ENCODE measurements around the gene IWS1.

Gene IWS1

DNA sequence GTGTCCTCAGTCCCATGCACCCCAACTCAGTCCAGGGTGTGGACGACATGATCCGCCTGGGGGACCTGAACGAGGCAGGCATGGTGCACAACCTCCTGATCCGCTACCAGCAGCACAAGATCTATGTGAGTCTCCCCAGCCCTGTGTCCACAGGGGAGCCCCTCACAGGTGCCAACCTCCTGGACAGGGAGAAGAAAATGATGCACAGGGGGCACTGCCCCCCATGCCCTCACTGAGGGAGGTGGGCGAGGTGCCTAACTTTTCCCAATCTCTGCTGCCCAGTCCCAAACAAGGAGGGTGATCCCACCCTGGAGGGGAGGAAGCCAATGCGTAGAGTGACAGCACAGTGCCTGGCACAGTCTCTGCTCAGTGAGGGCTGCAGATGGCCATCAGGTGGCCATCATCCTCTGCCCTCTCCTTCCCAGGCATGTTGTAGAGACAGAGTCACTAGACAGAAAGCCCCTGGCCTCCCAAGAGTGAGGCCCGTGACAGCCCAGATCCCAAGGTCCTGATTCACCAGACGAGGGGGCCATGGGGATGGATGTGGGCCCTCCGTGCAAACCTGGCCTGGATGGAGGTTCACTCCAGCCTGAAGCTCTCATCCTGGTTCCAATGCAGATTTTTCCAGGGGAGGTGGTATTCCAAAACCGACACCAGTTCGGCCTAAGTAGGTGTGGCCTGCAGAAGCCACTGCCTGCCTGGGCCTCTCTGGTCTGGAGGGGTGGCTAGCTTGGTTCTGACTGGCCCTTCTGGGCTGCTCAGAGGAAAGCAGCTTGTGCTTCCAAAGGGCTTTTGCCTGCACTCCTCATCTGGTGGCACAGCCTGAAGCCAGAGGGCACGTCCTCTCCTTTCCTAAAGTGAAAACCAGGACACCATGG, 39.2 kb upstream of the IWS1 start:
- Mint-ChIP-seq H3K27ac (no peak overlapping the region), H3K4me1 (peaks cover 13% of the 10 kb centered on the region), H3K36me3 (ENCODE audit: low read depth) (no peaks in the 10 kb centered on the region), H3K4me3 (no peak overlapping the region), H3K9me3 (no peaks in the 10 kb centered on the region), H3K27me3 (no peaks in the 10 kb centered on the region)
- DNase-seq, result no peak
- ATAC-seq, result no peak

DNA sequence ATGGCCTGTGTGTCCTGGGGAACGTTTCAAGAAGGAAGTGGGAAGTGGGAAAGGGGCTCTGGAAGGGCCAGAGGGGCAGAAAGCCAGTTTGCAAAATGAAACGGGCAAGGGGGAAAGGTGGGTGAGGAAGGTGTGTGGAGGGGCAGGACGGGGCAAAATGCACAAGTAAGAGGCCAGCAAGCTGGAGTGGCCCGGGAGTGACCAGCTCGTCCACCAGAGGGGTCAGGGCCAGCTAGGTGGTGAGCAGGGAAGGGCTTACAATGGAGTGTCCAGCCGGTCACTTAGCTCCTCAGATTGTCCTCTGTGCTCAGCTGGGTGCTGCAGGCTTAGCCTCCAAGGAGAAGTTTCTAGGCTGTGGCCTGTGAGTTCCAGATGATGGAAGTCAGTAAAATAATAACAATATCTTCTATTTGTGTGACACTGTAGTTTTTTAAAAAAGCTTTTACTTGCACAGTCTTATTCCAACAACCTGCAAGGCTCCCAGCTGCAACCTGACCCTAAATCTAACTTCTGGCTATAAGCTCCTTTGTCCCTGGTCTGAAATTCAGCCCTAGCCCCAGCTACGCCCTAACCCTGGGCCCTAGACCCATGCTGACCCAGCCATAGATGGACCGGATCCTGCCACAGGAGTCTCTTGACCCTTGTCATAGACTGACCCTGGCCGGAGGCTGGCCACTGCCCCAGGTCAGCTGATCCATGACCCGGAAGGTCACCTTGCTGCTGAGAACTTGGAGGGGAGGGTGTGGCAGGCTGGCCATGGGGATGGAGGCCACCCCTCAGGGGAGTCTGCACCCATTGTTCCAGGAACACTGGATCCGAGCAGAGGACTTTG, 38.4 kb upstream of the IWS1 start:
- Mint-ChIP-seq H3K27me3 (no peaks in the 10 kb centered on the region), H3K4me1 (peaks cover 13% of the 10 kb centered on the region), H3K4me3 (no peak overlapping the region), H3K27ac (no peak overlapping the region), H3K9me3 (no peaks in the 10 kb centered on the region), H3K36me3 (ENCODE audit: low read depth) (no peaks in the 10 kb centered on the region)
- no peak for ATAC-seq
- no peak for DNase-seq

DNA sequence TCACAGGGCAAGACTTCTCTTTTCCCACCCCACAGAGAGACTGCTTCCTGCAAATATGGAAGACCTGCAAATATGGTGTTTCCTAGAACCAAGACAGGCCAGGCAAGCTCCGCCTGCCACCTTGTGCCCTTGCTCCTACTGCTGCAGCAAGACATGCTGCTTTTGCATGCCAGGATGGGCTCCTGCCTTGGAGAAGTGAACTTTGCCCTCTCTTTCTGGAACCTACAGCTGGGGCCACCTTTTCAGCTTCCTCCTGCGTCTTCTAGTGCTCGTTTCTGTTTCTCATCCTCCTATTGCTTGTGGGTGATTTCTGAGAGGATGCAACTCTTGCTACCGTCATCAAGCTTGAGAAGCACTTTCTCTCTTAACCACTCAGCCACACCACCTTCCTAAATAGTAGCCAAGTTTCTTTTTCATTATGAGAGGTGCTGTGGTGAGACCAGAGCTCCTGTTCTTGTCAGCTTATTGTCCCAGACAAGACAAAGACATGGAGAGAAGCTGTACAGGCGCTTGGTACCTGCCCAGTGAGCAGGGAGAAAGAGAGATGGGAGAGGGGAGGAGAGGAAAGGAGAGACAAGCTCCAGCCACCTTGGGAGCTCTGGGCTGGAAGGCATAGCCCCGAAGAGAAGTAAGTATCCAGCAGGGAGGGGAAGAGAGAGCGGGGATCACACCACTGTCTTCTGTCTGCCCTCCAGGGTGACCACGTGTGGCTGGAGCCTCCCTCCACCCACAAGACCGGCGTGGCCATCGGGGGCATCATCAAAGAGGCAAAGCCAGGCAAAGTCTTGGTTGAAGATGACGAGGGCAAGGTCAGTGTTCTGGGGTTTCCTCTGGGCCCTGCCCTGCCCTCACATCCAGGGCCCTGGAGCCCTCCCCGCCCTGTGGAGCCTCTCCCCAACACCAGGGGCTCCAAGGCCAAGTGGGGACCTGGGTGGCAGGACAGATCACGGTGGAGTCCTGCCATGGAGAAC, 37.5 kb upstream of the IWS1 start:
- Mint-ChIP-seq H3K4me3 (no peak overlapping the region), H3K4me1 (peaks cover 13% of the 10 kb centered on the region), H3K36me3 (ENCODE audit: low read depth) (no peaks in the 10 kb centered on the region), H3K27me3 (peaks cover under 1% of the 10 kb centered on the region), H3K9me3 (no peaks in the 10 kb centered on the region), H3K27ac (no peak overlapping the region)
- ATAC-seq (peak; percentile 70), DNase-seq (no peak)

DNA sequence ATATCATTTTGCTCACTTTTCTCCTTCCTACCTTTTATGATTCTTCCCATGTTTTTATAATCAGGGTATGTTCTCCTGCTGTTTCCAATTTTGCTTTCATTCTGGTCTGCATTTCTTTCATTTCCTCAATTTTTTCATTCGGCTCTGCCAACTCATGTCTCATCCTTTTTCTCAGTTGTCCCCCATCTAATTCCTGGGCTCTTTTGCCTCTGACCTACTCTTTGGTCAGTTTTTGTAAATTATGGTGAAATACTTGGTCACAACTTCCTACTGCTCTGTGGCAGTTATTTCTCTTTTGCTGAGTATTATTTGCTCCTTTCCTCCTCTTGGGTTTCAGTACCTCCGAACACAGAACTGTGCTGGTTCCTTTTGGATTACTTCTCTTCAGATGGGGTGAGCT, 36.6 kb upstream of the IWS1 start:
- DNase-seq (no peak), ATAC-seq (no peak)
- no peaks in the 10 kb centered on the region for H3K36me3 Mint-ChIP-seq (ENCODE audit: low read depth)
- H3K4me3 Mint-ChIP-seq, result no peak overlapping the region
- peaks cover 5% of the 10 kb centered on the region for H3K27me3 Mint-ChIP-seq
- peaks cover 13% of the 10 kb centered on the region for H3K4me1 Mint-ChIP-seq
- peaks cover 2% of the 10 kb centered on the region for H3K9me3 Mint-ChIP-seq
- no peak overlapping the region for H3K27ac Mint-ChIP-seq

DNA sequence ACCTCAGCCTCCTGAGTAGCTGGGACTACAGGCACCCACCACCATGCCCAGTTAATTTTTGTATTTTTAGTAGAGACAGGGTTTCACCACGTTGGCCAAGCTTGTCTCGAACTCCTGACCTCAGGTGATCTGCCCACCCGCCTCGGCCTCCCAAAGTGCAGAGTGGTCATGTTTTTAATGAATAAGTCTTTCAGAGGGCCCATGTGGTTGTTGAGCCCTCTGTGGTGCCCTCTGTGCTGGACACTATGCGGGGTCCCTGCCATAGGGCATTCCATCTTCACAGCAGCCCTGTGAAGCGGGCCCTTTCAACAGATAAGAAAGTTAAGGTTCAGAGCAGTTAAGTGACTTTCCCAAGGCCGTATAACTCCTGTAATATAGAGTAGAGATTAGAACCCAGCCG, 35.1 kb upstream of the IWS1 start:
- H3K36me3 Mint-ChIP-seq (ENCODE audit: low read depth), result no peaks in the 10 kb centered on the region
- H3K4me3 Mint-ChIP-seq, result no peak overlapping the region
- H3K27ac Mint-ChIP-seq, result no peak overlapping the region
- peaks cover 18% of the 10 kb centered on the region for H3K9me3 Mint-ChIP-seq
- ATAC-seq (no peak), DNase-seq (no peak)
- peaks cover 13% of the 10 kb centered on the region for H3K4me1 Mint-ChIP-seq
- peaks cover 18% of the 10 kb centered on the region for H3K27me3 Mint-ChIP-seq

DNA sequence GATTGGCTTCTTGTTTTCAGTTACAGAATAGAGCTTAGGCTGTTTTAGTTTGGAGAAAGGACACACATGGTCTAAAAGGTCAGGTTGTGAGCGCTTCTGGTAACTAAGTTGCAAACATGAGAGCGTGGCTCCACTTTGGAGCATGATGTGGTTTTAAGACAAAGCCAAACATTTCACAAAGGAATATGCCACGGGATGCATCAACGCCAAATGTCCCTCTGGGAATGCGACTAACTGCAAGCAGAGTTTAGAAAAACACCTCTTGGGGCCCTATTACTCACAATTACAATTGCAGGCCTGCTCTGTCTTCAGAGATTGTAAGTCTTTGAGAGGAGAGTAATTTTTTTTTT, 34.6 kb upstream of the IWS1 start:
- peaks cover 23% of the 10 kb centered on the region for H3K27me3 Mint-ChIP-seq
- H3K36me3 Mint-ChIP-seq (ENCODE audit: low read depth), result no peaks in the 10 kb centered on the region
- H3K4me3 Mint-ChIP-seq, result no peak overlapping the region
- ATAC-seq (no peak), DNase-seq (no peak)
- H3K27ac Mint-ChIP-seq, result no peak overlapping the region
- peaks cover 13% of the 10 kb centered on the region for H3K4me1 Mint-ChIP-seq
- H3K9me3 Mint-ChIP-seq, result peaks cover 19% of the 10 kb centered on the region

DNA sequence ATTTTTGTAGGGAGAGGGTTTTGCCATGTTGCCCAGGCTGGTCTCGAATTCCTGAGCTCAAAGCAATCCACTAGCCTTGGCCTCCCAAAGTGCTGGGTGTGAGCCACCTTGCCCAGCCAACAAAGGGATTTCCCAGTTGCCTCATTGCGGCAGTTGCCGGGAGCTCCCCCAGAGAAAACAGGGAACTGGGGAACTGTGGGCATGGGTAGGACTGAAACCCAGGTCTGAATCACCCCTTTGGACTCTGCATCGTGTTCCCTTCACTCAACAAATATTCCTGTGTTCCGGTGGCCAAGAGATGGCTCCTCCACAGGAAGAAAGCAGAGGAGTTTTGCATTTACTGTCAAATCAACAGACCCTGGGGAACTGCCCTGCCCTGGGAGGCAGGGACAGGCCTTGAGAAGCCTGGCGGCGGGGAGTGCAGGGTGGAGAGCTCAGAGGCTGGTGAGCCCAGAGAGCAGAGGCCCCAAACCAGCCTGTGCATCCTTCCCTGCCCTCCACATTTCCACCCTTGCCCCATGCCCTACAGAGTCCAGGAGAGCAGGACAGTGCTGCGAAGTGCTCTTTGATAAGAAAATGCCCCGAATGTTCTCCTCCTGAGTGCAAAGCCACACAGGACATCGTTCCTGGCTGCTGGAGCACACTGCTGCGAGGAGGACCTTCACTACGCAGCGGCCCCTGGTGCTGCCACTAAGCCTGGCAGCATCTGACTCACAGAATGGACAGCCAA, 34.1 kb upstream of the IWS1 start:
- Mint-ChIP-seq H3K4me1 (peaks cover 13% of the 10 kb centered on the region), H3K9me3 (peaks cover 19% of the 10 kb centered on the region), H3K4me3 (no peak overlapping the region), H3K27me3 (peaks cover 26% of the 10 kb centered on the region), H3K27ac (no peak overlapping the region), H3K36me3 (ENCODE audit: low read depth) (no peaks in the 10 kb centered on the region)
- DNase-seq, result no peak
- no peak for ATAC-seq

DNA sequence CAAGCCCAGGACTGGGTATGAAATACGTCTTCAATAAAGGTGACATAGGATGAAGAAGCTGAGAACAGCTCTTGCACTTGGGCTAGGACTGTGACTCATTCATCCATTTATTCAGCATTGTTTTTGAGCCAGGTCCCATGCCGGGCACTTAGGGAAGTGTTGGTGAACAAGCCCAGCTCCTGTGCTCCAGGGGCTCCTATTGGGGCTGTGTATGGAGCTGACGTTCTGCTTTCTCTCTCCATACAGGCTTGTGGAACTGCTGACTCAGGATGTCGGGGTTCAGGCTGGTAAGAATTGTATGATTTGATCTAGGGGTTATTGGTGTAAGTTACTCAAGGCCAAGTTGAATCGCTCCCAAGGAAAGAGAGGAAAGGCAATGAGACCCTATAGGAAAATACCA, 33.2 kb upstream of the IWS1 start:
- peaks cover 29% of the 10 kb centered on the region for H3K27me3 Mint-ChIP-seq
- H3K4me1 Mint-ChIP-seq, result peaks cover 13% of the 10 kb centered on the region
- H3K36me3 Mint-ChIP-seq (ENCODE audit: low read depth), result no peaks in the 10 kb centered on the region
- no peak overlapping the region for H3K4me3 Mint-ChIP-seq
- ATAC-seq (no peak), DNase-seq (no peak)
- peaks cover 19% of the 10 kb centered on the region for H3K9me3 Mint-ChIP-seq
- no peak overlapping the region for H3K27ac Mint-ChIP-seq

DNA sequence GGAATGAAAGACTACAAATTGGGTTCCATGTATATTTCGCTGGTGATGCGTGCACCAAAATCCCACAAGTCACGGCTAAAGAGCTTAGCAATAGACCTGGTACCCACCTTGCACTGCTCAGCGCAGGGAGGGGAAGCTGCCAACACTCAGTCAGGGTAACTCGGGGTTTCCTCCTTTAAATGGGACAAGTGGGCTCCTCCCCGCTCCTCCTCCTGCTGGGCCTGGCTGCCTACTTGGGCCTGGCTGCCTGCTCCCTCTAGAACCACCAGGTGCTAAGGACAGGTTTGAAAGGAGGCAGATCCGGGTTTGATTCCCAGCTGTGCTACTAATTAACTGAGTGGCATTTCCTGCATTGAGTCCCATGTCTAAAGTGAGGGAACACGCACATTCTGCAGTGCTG, 32.6 kb upstream of the IWS1 start:
- DNase-seq (no peak), ATAC-seq (no peak)
- Mint-ChIP-seq H3K9me3 (peaks cover 19% of the 10 kb centered on the region), H3K36me3 (ENCODE audit: low read depth) (no peaks in the 10 kb centered on the region), H3K27ac (no peak overlapping the region), H3K27me3 (peaks cover 29% of the 10 kb centered on the region), H3K4me3 (no peak overlapping the region), H3K4me1 (peaks cover 10% of the 10 kb centered on the region)

DNA sequence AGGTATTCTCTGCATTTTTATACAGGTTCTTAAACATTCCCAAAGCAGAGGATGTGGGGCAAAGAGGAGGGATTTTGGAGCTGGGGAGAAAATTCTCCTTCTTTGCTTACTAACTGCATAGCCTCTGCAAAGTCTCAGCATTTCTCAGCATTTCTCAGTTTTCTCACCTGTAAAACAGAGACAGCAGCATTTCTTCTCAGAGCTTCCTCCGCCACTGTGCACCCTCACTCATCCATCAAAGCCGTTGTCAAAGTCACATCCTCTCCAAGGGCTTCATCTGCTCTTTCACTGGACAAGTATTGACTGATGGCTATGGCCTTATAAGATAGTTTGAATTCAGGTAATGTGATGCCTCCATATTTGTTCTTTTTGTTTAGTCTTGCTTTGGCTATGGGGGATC, 26.6 kb upstream of the IWS1 start:
- peaks cover 16% of the 10 kb centered on the region for H3K9me3 Mint-ChIP-seq
- DNase-seq (no peak), ATAC-seq (no peak)
- no peak overlapping the region for H3K27ac Mint-ChIP-seq
- no peaks in the 10 kb centered on the region for H3K36me3 Mint-ChIP-seq (ENCODE audit: low read depth)
- H3K4me1 Mint-ChIP-seq, result no peaks in the 10 kb centered on the region
- no peak overlapping the region for H3K4me3 Mint-ChIP-seq
- H3K27me3 Mint-ChIP-seq, result peaks cover 26% of the 10 kb centered on the region

DNA sequence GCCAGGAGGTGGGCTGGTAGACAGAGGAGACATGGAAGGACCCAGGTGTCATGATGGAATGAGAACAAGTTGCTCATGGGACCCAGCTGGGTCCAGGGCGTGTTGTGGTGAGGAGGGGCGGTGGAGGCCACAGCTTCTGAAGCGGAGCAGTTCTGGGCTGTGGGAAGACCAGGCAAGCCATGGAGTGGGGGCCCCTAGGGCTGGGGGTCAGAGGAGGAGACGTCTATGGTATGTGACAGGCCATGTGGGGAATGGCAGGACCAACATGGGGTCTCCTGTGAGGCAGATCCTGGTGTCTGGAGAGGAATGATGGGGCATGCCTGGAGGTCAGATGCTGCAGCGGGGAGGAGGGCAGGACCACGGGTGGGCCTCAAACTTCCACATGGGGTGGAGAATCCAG, 26.0 kb upstream of the IWS1 start:
- no peak for ATAC-seq
- H3K27me3 Mint-ChIP-seq, result peaks cover 24% of the 10 kb centered on the region
- H3K36me3 Mint-ChIP-seq (ENCODE audit: low read depth), result no peaks in the 10 kb centered on the region
- no peaks in the 10 kb centered on the region for H3K4me1 Mint-ChIP-seq
- no peak for DNase-seq
- H3K27ac Mint-ChIP-seq, result no peak overlapping the region
- H3K4me3 Mint-ChIP-seq, result no peak overlapping the region
- peaks cover 11% of the 10 kb centered on the region for H3K9me3 Mint-ChIP-seq

DNA sequence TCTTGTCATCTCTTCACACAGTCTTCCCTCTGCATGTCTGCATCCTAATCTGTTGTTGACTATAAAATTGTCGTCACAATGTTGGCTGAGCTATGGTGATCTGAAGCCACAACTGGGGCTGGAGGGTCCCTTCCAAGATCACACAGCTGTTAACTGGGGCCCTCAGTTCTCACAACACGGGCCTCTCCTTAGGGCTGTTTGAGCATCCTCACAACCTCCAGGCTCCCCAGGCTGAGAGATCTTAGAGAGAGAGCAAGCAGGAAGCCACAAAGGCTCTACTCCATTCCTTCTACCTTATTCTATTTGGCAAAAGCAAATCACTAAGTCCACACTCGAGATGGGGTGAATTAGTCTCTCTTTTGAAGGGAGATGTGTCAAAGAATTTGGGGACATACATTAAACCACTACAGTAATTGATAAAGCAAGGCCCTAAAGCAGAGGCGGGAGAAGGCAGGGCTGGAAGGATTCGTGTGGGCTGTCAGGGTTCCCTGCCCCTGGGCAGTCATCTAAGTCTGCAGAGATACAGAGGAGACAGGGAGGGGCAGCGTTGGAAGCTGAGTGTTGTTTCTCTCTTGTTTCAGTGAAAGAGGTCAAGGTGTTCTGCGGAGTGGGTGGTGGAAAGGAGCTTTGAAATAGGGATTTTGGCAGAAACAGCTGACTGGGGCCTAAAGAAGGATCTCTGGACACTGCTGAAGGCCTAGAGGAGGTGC, 25.1 kb upstream of the IWS1 start:
- no peaks in the 10 kb centered on the region for H3K36me3 Mint-ChIP-seq (ENCODE audit: low read depth)
- DNase-seq (no peak), ATAC-seq (no peak)
- H3K27ac Mint-ChIP-seq, result no peak overlapping the region
- H3K4me3 Mint-ChIP-seq, result no peak overlapping the region
- H3K27me3 Mint-ChIP-seq, result peaks cover 21% of the 10 kb centered on the region
- H3K4me1 Mint-ChIP-seq, result no peaks in the 10 kb centered on the region
- H3K9me3 Mint-ChIP-seq, result peaks cover under 1% of the 10 kb centered on the region

DNA sequence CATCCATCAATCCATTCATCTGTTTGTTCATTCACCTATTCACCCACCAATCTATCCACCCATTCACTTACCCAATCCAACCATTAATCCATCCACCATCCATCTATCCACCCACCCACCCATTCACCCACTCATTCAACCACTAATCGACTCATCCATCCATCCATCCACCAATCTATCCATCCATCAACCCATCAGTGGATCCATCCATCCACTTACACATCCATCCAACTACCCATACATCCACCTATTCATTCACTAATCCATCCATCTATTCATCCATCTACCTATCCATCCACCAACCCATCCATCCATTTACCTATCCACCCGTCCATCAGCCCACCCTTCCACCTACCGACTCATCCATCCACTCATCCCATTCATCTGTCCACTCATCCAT, 20.5 kb upstream of the IWS1 start:
- Mint-ChIP-seq H3K27me3 (peaks cover 11% of the 10 kb centered on the region), H3K9me3 (no peaks in the 10 kb centered on the region), H3K4me1 (no peaks in the 10 kb centered on the region), H3K36me3 (ENCODE audit: low read depth) (no peaks in the 10 kb centered on the region), H3K27ac (no peak overlapping the region), H3K4me3 (no peak overlapping the region)
- ATAC-seq (no peak), DNase-seq (no peak)

Data from activated naive CD8-positive, alpha-beta T cell treated with anti-CD3 and anti-CD28 coated beads, Interleukin-2, amount 50 U/mL, for 24 hours (primary cell).